CD4-positive, alpha-beta T cell treated with Interleukin-10 for 1 hour (primary cell): ENCODE results near the gene LAMA5.

Source experiments
- DNase-seq: peaks from one replicate; pipeline ENCODE4 v3.0.0-alpha.2; 2020

The LAMA5 gene

GRCh38 chr20:62356589-62357186 is 10.4 kb downstream of the LAMA5 start:
- no peak for DNase-seq

- DNase-seq = no peak
Observed at GRCh38 chr20:62355878-62356588, 11.1 kb downstream of the LAMA5 start.

GRCh38 chr20:62355516-62355877 is 11.6 kb downstream of the LAMA5 start:
- no peak for DNase-seq

DNA sequence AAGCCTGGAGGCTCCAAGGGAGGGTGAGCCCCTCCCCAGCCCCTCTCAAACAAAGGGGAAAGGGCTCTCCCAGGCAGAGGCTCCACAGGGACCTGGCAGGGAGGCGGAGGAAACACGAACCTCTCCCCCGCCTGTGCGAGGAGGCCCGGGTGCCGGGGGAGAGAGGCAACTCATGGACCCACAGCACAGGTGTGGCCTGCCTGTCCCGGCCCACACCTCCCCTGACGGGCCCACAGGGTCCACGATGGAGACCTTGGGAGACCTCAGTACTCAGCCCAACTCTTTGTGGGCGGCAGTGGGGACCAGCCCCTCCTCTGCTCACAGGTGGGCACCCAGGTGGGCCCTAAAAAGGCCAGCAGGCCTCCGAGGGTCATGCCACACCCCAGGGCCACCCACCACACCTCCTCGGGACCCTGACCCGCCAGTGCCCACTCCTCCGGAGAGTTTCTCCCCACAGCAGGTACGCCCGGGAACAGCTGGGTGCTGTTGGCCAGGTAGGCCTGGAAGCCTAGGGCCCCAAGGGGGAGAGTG is 12.2 kb downstream of the LAMA5 start:
- DNase-seq = no peak

GRCh38 chr20:62354031-62354808 is 12.9 kb downstream of the LAMA5 start:
- DNase-seq = no peak

DNA sequence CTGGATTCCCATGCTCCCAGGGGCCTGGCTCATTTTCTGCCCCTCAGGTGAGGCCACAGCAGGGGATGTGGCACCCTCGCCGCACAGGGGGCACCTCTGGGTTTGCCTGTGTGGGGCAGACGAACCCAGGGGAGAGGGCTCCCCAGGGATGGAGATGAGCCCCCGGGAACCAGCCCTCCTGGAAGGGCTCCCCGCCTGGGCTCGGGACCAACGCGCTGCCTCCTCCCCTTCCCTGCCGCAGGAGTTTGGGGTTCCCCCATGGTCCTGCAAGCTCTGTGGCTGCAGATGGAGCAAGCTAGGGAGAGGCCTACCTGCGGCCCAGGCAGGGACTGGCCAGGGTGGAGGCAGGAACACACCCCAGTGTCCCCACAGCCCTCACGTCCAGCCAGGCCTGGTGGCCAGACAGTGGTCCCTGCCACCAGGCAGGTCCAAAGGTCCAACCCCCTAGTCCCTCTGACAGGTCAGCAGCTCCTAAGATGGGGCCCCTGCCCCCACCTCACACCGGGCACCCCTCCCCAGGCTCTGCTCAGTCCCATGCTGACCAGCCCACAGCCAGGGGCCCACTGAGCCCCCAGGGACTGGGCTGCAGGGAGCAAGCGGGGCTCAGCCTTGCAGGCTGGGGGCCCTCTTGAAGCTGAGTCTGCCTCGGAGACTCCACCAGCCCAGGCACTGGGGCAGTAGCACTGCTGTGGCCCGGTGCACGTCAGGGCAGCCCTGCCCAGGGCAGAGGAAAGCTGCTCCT is 13.7 kb downstream of the LAMA5 start:
- no peak for DNase-seq

DNA sequence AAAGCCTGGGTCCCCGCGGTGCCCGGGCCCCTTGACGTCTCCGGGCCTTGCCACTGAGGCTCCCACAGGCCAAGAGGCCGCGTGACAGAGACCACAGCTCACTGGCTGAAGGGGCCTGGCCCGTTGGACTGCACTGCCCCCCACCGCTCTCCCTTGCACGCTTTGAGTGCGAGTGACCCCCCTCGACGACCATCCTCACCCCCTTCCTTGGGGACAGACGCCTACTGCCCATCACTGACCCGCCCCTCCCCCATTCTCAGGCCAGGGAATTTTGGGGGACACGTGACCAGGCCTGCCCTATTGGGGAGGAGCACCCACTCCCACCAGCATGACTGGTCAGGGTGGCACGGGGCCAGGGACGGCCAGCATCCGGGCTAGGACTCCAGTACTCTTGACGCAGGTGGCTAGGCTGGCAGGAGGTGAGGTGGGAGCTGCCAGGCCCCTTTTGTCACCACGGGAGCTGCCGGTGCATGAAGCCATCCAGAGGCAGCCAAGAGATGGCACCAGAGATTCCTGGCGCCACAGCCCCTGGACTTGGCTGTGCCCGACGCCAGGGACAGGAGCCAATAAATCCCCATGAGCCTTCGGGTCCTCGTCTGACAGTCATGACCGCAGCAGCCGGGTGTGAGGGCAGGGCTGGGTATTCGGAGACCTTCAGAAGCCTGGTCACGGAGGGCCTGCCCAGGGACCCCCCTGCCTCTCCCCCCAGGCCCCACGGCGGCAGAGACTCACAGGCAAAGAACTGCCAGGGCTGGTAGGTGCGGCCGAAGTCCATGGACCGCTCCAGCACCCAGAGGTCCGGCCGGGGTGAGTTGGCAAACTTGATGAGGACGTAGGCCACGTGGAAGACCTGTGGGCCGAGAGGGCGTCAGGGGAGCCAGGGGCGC is 14.5 kb downstream of the LAMA5 start:
- DNase-seq = no peak

DNA sequence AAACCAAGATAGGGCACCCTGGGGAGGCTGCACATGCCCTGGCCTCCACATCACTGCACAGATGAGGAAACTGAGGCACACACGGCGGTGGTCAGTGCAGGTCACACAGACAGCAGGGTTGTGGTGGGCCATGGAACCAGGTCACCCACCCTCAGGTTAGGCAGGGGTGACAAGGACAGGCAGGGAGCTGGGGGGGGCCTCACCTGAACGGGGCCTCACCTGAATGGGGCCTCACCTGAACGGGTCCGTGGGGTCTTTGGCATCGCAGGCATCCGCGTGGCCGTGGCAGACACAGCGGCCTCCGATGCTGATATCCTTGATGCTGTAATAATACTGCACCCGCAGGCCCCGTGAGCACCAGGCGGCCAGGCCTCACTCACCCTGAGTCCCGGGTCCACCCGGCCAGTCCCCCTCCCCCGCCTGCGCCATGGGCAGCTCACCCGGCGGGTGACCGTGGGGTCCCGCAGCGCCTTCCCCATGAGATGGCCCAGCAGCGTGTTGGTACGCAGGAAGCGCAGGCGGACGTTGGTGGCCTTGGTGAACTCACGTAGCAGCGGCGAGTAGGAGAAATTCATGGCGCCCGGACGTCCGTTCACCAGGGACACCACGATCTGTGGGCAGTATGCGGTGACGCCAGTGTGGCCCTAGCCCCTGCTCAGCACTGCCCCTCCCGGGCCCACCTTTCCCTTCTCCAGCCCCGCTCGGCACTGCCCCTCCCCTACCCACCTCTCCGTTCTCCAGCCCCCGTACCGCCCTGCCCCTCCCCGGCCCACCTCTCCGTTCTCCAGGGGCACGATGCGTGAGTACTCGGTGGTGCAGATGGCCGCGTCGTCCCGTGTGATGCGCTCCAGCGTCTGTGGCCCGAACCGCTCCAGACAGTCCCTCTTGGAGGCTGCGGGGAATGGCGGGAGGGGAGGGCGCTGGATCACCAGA is 15.4 kb downstream of the LAMA5 start:
- DNase-seq = no peak

DNA sequence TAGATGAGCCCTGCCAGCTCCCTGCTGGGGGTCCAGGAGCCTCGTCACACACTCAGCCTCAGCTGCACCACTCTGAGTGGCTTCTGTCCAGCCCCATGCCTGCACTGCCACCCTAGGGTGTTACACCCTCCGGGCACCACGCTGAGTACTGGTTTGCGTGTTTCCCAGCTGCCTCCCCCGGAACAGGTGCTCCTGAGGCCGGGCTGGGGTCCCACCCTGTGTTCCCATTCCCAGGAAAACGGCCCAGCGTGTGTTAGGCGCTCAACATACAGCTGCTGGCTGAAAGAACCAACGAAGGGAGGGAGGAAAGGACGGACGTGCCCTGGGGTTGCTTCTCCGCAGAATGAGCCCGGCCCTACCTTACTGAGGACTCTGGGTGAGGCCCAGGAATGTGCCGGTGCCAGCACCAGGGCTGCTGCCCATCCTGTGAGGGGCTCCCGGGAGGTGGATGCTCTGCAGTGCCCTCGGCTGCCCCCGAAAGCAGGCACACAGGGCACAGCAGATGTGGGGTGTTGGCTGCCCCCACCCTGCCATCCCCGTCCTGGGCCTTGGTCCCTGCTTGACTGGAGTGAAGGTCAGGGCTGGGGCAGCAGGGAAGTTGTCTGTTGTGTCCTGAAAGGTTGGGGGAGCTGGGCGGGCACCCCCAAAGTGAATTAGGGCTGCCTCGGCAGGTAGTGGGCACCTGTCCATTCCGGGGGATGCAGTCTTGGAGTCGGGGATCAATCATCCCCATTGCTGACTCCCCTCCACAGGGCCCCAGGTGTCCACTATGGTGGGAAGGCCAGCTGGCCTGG is 16.3 kb downstream of the LAMA5 start:
- no peak for DNase-seq

GRCh38 chr20:62350098-62350628 is 16.9 kb downstream of the LAMA5 start:
- no peak for DNase-seq

GRCh38 chr20:62349556-62350097 is 17.5 kb downstream of the LAMA5 start:
- no peak for DNase-seq

DNA sequence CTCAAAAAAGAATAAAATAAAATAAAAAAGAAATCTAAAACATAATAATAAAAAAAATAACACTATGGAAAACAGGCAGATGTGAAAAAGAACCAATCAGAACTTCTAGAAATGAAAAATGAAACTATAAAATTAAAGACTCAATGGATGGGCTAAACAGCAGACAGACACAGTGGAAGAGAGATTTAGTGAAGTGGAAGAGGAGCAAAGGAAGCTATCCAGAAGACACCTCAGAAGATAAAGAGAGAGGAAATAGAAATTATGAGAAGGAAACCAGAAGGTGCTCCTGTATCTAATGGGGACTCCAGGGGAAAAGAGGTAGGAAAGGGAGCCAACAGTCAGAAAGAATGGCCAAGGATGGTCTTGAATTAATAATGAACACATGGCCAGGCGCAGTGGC is 18.5 kb downstream of the LAMA5 start:
- DNase-seq = no peak

DNA sequence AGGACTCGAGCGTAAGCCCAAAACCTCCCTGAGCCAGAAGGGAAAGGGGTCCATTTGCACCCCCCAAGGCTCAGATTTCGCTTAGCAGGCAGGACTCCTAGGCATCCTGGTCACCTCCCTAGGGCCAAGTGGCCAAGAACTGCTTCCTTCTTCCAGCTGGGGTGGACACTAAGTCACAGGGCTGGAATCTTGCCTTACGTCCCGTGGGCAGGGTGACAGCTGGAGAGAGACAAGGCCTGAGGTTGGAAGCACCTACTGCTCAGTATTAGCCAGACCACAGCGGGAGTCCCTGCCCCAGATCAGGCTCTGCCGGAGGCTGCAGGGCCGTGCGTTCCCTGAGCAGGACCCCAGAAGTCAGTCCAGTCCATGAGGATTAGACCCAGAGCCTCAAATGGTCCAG is 19.7 kb downstream of the LAMA5 start:
- DNase-seq = no peak

- DNase-seq = no peak
Observed at GRCh38 chr20:62347151-62347404, 20.0 kb downstream of the LAMA5 start.

GRCh38 chr20:62346398-62347150 is 20.5 kb downstream of the LAMA5 start:
- no peak for DNase-seq

- no peak for DNase-seq
Observed at GRCh38 chr20:62345681-62346370, 21.3 kb downstream of the LAMA5 start.

DNA sequence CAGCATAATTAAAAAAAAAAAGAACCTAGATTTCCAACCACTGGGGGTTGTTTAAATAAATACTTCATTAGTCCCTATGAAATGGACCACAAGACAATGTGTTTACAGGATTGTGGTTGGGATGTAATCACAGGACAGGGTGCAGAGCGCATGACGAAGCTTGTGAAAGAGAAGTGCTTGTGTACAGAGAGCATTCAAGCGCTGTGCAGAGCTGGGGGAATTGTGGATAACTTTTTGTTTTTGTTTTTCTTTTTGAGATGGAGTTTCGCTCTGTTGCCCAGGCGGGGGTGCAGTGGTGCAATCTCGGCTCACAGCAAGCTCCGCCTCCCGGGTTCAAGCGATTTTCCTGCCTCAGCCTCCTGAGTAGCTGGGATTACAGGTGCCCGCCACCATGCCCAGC is 22.3 kb downstream of the LAMA5 start:
- DNase-seq = no peak

DNA sequence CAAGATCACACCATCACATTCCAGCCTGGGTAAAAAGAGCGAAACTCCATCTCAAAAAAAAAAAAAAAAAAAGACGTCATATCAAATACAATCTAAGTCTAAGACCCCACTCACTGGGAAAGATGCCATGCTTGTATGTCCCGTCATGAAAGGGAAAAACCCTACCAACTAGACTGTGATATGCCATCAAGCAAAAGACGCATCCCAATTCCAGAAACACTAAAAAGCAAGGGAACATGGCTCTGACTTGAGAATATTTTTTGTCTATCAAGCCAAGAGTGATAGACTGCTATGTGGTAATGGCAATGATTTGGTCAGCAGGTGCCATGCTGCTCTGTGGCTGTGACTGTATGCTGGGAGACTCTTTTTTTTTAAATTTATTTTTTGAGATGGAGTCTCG is 23.0 kb downstream of the LAMA5 start:
- no peak for DNase-seq
